ENCODE results near the gene SLC34A3.

The SLC34A3 gene

DNA sequence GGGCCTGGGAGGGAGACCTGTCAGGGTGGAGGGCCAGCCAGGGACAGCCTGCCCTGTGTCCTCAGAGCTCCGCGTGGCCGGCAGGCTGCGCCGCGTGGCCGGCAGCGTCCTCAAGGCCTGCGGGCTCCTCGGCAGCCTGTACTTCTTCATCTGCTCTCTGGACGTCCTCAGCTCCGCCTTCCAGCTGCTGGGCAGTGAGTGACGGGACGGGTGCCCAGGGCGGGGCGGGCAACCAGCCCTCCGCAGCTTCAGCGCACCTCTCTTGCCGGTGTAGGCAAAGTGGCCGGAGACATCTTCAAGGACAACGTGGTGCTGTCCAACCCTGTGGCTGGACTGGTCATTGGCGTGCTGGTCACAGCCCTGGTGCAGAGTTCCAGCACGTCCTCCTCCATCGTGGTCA, 1.8 kb downstream of the SLC34A3 start:
- TF ChIP-seq, protein P1, sequence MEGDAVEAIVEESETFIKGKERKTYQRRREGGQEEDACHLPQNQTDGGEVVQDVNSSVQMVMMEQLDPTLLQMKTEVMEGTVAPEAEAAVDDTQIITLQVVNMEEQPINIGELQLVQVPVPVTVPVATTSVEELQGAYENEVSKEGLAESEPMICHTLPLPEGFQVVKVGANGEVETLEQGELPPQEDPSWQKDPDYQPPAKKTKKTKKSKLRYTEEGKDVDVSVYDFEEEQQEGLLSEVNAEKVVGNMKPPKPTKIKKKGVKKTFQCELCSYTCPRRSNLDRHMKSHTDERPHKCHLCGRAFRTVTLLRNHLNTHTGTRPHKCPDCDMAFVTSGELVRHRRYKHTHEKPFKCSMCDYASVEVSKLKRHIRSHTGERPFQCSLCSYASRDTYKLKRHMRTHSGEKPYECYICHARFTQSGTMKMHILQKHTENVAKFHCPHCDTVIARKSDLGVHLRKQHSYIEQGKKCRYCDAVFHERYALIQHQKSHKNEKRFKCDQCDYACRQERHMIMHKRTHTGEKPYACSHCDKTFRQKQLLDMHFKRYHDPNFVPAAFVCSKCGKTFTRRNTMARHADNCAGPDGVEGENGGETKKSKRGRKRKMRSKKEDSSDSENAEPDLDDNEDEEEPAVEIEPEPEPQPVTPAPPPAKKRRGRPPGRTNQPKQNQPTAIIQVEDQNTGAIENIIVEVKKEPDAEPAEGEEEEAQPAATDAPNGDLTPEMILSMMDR (conservative IDR thresholded peaks at IDR 0.05; ENCODE audit: low read depth, low read length) = no peak
- H3K4me3 ChIP-seq (ENCODE audit: low read length) = no peak overlapping the region
- DNase-seq (ENCODE audit: low read depth) = no peak

DNA sequence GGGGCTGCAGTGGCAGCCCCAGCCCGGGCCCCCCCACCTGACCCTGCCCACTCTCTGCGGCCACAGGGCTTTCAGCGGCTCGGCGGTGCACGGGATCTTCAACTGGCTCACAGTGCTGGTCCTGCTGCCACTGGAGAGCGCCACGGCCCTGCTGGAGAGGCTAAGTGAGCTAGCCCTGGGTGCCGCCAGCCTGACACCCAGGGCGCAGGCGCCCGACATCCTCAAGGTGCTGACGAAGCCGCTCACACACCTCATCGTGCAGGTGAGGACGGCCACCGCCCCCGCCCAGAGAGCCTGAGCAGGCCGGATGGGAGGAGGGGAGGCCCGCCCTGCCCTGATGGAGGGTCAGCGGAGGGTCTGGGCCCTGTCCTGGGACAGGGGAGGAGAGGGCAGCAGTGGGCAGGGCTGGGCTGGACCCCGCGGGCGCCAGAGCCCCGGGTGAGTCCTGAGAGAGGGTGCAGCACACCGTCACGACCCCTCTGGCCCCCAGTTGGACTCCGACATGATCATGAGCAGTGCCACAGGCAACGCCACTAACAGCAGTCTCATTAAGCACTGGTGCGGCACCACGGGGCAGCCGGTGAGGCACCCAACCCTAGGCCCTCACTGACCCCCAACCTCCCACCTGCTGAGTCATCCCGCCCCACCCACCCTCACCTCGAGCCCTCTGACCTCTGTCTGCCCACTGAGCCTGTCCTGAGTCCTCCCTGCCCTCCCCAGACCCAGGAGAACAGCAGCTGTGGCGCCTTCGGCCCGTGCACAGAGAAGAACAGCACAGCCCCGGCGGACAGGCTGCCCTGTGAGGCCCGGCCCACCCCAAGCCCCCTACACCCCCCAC, 2.7 kb downstream of the SLC34A3 start:
- TF ChIP-seq, protein P1 (conservative IDR thresholded peaks at IDR 0.05; ENCODE audit: low read depth, low read length) = no peak
- no peak overlapping the region for H3K4me3 ChIP-seq (ENCODE audit: low read length)
- DNase-seq (ENCODE audit: low read depth) = no peak

DNA sequence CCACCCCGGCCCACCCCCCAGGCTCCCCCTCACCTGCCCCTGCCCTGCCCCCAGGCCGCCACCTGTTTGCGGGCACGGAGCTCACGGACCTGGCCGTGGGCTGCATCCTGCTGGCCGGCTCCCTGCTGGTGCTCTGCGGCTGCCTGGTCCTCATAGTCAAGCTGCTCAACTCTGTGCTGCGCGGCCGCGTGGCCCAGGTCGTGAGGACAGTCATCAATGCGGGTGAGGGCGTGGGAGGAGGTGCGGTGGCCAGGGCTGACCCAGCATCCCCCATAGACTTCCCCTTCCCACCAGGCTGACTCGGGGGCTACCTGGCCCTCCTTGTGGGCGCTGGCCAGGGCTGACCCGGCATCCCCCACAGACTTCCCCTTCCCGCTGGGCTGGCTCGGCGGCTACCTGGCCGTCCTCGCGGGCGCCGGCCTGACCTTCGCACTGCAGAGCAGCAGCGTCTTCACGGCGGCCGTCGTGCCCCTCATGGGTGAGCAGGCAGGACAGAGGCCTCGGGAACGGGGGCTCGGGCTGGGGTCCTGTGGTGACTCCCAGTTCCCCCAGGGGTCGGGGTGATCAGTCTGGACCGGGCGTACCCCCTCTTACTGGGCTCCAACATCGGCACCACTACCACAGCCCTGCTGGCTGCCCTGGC, 3.5 kb downstream of the SLC34A3 start:
- no peak overlapping the region for H3K4me3 ChIP-seq (ENCODE audit: low read length)
- TF ChIP-seq, protein P1 (conservative IDR thresholded peaks at IDR 0.05; ENCODE audit: low read depth, low read length) = no peak
- DNase-seq (ENCODE audit: low read depth) = no peak

GRCh38 chr9:137234758-137235423, 4.2 kb downstream of the SLC34A3 start:
- TF ChIP-seq, protein P1 (conservative IDR thresholded peaks at IDR 0.05; ENCODE audit: low read depth, low read length) = no peak
- DNase-seq (ENCODE audit: low read depth) = no peak
- H3K4me3 ChIP-seq (ENCODE audit: low read length) = no peak overlapping the region

- no peak overlapping the region for H3K4me3 ChIP-seq (ENCODE audit: low read length)
- DNase-seq (ENCODE audit: low read depth) = no peak
- TF ChIP-seq, protein P1 (conservative IDR thresholded peaks at IDR 0.05; ENCODE audit: low read depth, low read length) = no peak
These were observed 4.9 kb downstream of the SLC34A3 start for GRCh38 chr9:137235424-137236237.

DNA sequence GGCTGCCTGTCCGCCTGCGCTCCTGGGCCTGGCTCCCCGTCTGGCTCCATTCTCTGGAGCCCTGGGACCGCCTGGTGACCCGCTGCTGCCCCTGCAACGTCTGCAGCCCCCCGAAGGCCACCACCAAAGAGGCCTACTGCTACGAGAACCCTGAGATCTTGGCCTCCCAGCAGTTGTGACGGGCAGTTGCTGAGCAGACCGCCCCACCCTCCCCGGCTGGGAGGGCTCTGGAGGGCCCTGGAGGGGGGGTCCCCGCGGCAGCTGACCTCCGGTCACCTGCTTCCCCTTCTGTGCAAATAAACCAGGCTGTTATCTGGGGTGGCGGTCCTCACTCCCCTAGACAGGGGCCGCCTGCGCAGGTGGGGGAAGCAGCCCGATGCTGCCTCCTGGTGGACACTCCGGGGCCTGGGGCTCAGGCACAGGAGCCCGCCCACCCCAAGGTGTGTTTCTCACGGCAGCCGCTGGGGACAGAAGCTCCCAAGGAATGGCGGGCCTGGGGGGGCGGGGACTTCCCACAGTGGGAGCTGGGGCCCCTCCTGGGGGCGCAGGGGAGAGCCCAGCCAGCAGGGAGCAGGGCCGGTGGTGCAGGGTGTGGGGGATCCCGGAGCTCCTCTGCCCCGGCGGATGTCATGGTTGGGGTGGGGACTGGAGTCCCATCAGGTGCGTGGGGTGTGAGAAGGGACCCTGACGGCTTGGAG, 5.7 kb downstream of the SLC34A3 start:
- TF ChIP-seq, protein P1 (conservative IDR thresholded peaks at IDR 0.05; ENCODE audit: low read depth, low read length) = peak; percentile 97
- no peak for DNase-seq (ENCODE audit: low read depth)
- H3K4me3 ChIP-seq (ENCODE audit: low read length) = peak overlapping the region; percentile 36

Data from retinal pigment epithelial cell (primary cell).